HEK293T (cell line): ENCODE results near the gene TREX2.

Source experiments
- ARNT ChIP-seq: fragments of 450-650 bp; IDR thresholded peaks from 2 replicates; pipeline ENCODE4 v1.6.1; 2017; ENCODE audit warnings: mild to moderate bottlenecking
- BHLHE40 ChIP-seq: fragments of 450-650 bp; IDR thresholded peaks from 2 replicates; pipeline ENCODE4 v1.6.1; 2016; ENCODE audit warnings: mild to moderate bottlenecking, moderate library complexity, borderline replicate concordance
- ELF4 ChIP-seq: fragments of 450-650 bp; IDR thresholded peaks from 2 replicates; pipeline ENCODE4 v1.6.1; 2017; ENCODE audit warnings: antibody characterized with exemption
- FOXA1 ChIP-seq: fragments of 450-650 bp; IDR thresholded peaks from 2 replicates; pipeline ENCODE4 v1.6.1; 2016; ENCODE audit warnings: mild to moderate bottlenecking
- FOXK2 ChIP-seq: fragments of 450-650 bp; IDR thresholded peaks from 2 replicates; pipeline ENCODE4 v1.6.1; 2016; ENCODE audit warnings: mild to moderate bottlenecking
- HDGF ChIP-seq: fragments of 450-650 bp; IDR thresholded peaks from 2 replicates; pipeline ENCODE4 v1.6.1; 2017; ENCODE audit warnings: antibody characterized with exemption, borderline replicate concordance
- L3MBTL2 ChIP-seq: fragments of 450-650 bp; conservative IDR thresholded peaks from 2 replicates; pipeline ENCODE4 v1.6.1; 2016; ENCODE audit warnings: mild to moderate bottlenecking
- LEF1 ChIP-seq: fragments of 450-650 bp; IDR thresholded peaks from 2 replicates; pipeline ENCODE4 v1.6.1; 2017; ENCODE audit warnings: mild to moderate bottlenecking, borderline replicate concordance
- NFRKB ChIP-seq: fragments of 450-650 bp; IDR thresholded peaks from 2 replicates; pipeline ENCODE4 v1.6.1; 2016; ENCODE audit warnings: mild to moderate bottlenecking, moderate library complexity
- SP1 ChIP-seq: fragments of 450-650 bp; IDR thresholded peaks from 2 replicates; pipeline ENCODE4 v1.6.1; 2017
- TARDBP ChIP-seq: fragments of 450-650 bp; IDR thresholded peaks from 2 replicates; pipeline ENCODE4 v1.6.1; 2016
- ZNF384 ChIP-seq: fragments of 450-650 bp; IDR thresholded peaks from 2 replicates; pipeline ENCODE4 v1.6.1; 2016
- TF ChIP-seq, protein P1 (sequence below): fragments of 450-650 bp; IDR thresholded peaks from 2 replicates; pipeline ENCODE4 v1.6.1; 2016

DNA sequence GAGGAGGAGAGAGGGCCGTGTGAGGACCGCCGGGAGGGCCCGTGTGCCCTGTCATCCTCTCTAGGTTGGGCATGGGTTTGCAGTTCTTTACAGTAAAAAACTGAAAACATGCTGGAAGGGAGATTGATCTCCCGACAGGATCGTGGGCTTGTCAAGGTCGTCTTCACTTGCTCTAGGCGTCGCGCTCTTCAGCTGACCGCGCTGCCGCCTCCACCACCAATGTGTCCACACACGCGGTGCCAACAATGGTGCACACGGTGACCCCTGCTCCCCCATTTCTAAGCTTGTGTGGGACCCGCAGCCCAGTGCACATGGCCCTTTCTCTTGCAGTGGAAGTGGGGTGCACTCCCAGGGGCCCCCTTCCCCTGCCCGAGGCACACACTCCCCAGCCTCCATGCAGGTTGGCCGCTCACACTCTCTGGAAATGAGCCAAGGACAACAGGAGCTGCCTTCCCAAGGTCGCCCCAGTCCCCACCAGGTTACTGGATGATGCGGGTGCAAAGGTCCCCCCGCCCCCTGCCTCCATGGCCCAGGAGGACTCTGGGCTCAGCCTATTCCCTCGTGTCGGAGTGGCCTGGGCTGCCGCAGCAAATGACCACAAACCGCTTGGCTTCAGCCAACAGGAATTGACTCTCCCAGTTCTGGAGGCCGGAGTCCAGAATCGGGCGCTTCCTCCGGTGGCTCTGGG lies 36.3 kb downstream of the TREX2 start:
- TF ChIP-seq ARNT (no peak), ZNF384 (no peak), FOXA1 (no peak), LEF1 (no peak), TARDBP (no peak), NFRKB (no peak), ELF4 (no peak), L3MBTL2 (no peak), FOXK2 (no peak), HDGF (no peak), SP1 (no peak), BHLHE40 (no peak)
- TF ChIP-seq, protein P1, sequence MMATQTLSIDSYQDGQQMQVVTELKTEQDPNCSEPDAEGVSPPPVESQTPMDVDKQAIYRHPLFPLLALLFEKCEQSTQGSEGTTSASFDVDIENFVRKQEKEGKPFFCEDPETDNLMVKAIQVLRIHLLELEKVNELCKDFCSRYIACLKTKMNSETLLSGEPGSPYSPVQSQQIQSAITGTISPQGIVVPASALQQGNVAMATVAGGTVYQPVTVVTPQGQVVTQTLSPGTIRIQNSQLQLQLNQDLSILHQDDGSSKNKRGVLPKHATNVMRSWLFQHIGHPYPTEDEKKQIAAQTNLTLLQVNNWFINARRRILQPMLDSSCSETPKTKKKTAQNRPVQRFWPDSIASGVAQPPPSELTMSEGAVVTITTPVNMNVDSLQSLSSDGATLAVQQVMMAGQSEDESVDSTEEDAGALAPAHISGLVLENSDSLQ: no peak
